CD14-positive monocyte (primary cell): ENCODE measurements around the gene UGGT1. TPM values are rescaled to one million over a fixed set of nuclear protein-coding genes. Genes with fewer than 3 reads are reported as not detected.

Experiments used
- DNase-seq, 3 donors: peaks; one replicate each; pipeline ENCODE4 v3.0.0-alpha.2; 2011 to 2022
- H2AFZ ChIP-seq: 2 replicates; pipeline ENCODE4 v1.6.0; 2012; ENCODE audit warnings: mild to moderate bottlenecking, low read depth, low read length, inconsistent platforms; ENCODE audit not compliant: insufficient read depth, poor library complexity, severe bottlenecking
- H3K27ac ChIP-seq, 2 donors: 1 replicate in 1 of 2; 2 replicates in 1 of 2; pipeline ENCODE4 v1.5.1; 2012 to 2013; ENCODE audit warnings: low read length in 2 of 2, control low read depth in 1 of 2, inconsistent platforms in 1 of 2, low read depth in 1 of 2, mild to moderate bottlenecking in 1 of 2
- H3K27me3 ChIP-seq, 2 donors: one replicate each; pipeline versions ENCODE4 v1.6.0 to v1.6.1; 2011 to 2013; ENCODE audit warnings: low read length in 2 of 2; ENCODE audit not compliant: control insufficient read depth in 2 of 2, insufficient read depth in 2 of 2
- H3K36me3 ChIP-seq, 2 donors: replicated peaks in 1 of 2; 1 replicate in 1 of 2; 2 replicates in 1 of 2; pipeline versions ENCODE4 v1.5.1 to v1.6.1; 2012 to 2013; ENCODE audit warnings: low read length in 2 of 2, control low read depth in 1 of 2, inconsistent platforms in 1 of 2, mild to moderate bottlenecking in 1 of 2; ENCODE audit not compliant: insufficient read depth in 2 of 2, control insufficient read depth in 1 of 2
- H3K4me1 ChIP-seq, 2 donors: 1 replicate in 1 of 2; 2 replicates in 1 of 2; pipeline versions ENCODE4 v1.5.1 to v1.6.1; 2012 to 2013; ENCODE audit warnings: low read length in 2 of 2, control low read depth in 1 of 2, inconsistent platforms in 1 of 2, mild to moderate bottlenecking in 1 of 2, moderate library complexity in 1 of 2; ENCODE audit not compliant: insufficient read depth in 2 of 2, control insufficient read depth in 1 of 2
- H3K4me2 ChIP-seq: replicated peaks from 2 replicates; pipeline ENCODE3; 2012; ENCODE audit warnings: low read length, moderate library complexity, mild to moderate bottlenecking; ENCODE audit not compliant: poor library complexity, severe bottlenecking; ENCODE audit errors: extremely low read depth
- H3K4me3 ChIP-seq, 3 experiments: fragments of 200-600 bp in 1 of 3; sonication (generic) in 1 of 3; replicated peaks in 1 of 3; 1 replicate in 2 of 3; 2 replicates in 1 of 3; pipeline ENCODE4 v1.5.1; 2011 to 2013; ENCODE audit warnings: low read length in 3 of 3, mild to moderate bottlenecking in 3 of 3, control low read depth in 2 of 3, low read depth in 2 of 3, inconsistent platforms in 1 of 3, moderate library complexity in 1 of 3
- H3K79me2 ChIP-seq: 2 replicates; pipeline ENCODE4 v1.6.0; 2012; ENCODE audit warnings: mild to moderate bottlenecking, control low read depth, inconsistent platforms, low read length, moderate library complexity; ENCODE audit not compliant: insufficient read depth
- H3K9ac ChIP-seq: 2 replicates; pipeline ENCODE4 v1.6.0; 2017; ENCODE audit warnings: low read length, mild to moderate bottlenecking; ENCODE audit not compliant: insufficient read depth, poor library complexity, severe bottlenecking
- H3K9me3 ChIP-seq, 2 donors: replicated peaks in 1 of 2; 1 replicate in 1 of 2; 2 replicates in 1 of 2; pipeline versions ENCODE4 v1.5.1 to v1.6.1; 2012 to 2013; ENCODE audit warnings: low read length in 2 of 2, control low read depth in 1 of 2; ENCODE audit not compliant: control insufficient read depth in 1 of 2, insufficient read depth in 1 of 2
- H4K20me1 ChIP-seq: 2 replicates; pipeline ENCODE4 v1.6.0; 2012; ENCODE audit warnings: mild to moderate bottlenecking, low read length, control low read depth, moderate library complexity; ENCODE audit not compliant: insufficient read depth
- H3K27ac Mint-ChIP-seq, 7 donors: one replicate each; pipeline ENCODE4 v1.8.0; 2020; ENCODE audit warnings: mild to moderate bottlenecking in 7 of 7, mixed read lengths in 7 of 7, moderate library complexity in 6 of 7, inconsistent platforms in 2 of 7
- H3K27me3 Mint-ChIP-seq, 3 donors: one replicate each; pipeline ENCODE4 v1.8.0; 2021 to 2022; ENCODE audit warnings: low read depth in 3 of 3, mild to moderate bottlenecking in 3 of 3, mixed read lengths in 3 of 3, moderate library complexity in 3 of 3, inconsistent platforms in 1 of 3
- H3K36me3 Mint-ChIP-seq, 2 donors: one replicate each; pipeline ENCODE4 v1.8.0; 2020; ENCODE audit warnings: mixed read lengths in 2 of 2, inconsistent platforms in 1 of 2, mild to moderate bottlenecking in 1 of 2
- H3K4me1 Mint-ChIP-seq: one replicate; pipeline ENCODE4 v1.8.0; 2020; ENCODE audit warnings: mild to moderate bottlenecking, mixed read lengths
- H3K4me3 Mint-ChIP-seq, 2 donors: one replicate each; pipeline ENCODE4 v1.8.0; 2020; ENCODE audit warnings: mild to moderate bottlenecking in 2 of 2, mixed read lengths in 2 of 2, moderate library complexity in 1 of 2
- H3K9me3 Mint-ChIP-seq, 7 donors: one replicate each; pipeline ENCODE4 v1.8.0; 2020 to 2022; ENCODE audit warnings: mixed read lengths in 7 of 7, mild to moderate bottlenecking in 6 of 7, moderate library complexity in 6 of 7, inconsistent platforms in 2 of 7
- WGBS: methylation state at CpG from one replicate; pipeline ENCODE4 v1.1.5; 2013; ENCODE audit warnings: missing lambda C conversion rate; ENCODE audit not compliant: insufficient coverage; 5-methylcytosine and 5-hydroxymethylcytosine counted together
- intact Hi-C, 2 donors: fragments of 100-400 bp; cut with micrococcal nuclease; formaldehyde crosslinking; loops; one replicate each; pipeline versions ENCODE4 v1.15.0 to v1.15.1; 2023
- polyA plus RNA-seq, 3 donors: library from polyadenylated mRNA; depleted of rRNA in 1 of 3; unstranded in 2 of 3; stranded (reverse) in 1 of 3; fragments of 300-500 nt in 2 of 3; fragments of >200 nt in 1 of 3; fragmentation: Illumina TruSeq in 2 of 3; gene quantifications; 1 replicate in 2 of 3; 2 replicates in 1 of 3; pipeline ENCODE4 v1.2.3, GENCODE V29; 2012 to 2021
- TF ChIP-seq, protein P1 (sequence below): fragments of 200-600 bp; IDR thresholded peaks from one replicate; pipeline ENCODE4 v1.8.0; 2022; ENCODE audit warnings: antibody characterized with exemption, mild to moderate bottlenecking

The UGGT1 gene
- polyA plus RNA-seq, 3 donors = 8.7 to 15.8 (median 13.8) TPM

- H3K27me3 ChIP-seq = no peaks in the 10 kb centered on the region
- peaks cover 75 to 98% of the 10 kb centered on the region in 2 donors for H3K36me3 ChIP-seq
- Mint-ChIP-seq H3K27ac (peak overlapping the region in 3 of 7 donors; percentile 17 to 43 (median 28)), H3K4me3 (no peak overlapping the region), H3K36me3 (peaks cover 76 to 89% of the 10 kb centered on the region in 2 donors), H3K9me3 (no peaks in the 10 kb centered on the region), H3K4me1 (peaks cover 4% of the 10 kb centered on the region), H3K27me3 (no peaks in the 10 kb centered on the region)
- H4K20me1 ChIP-seq = no peaks in the 10 kb centered on the region
- H2AFZ ChIP-seq = no peak overlapping the region
- TF ChIP-seq, protein P1, sequence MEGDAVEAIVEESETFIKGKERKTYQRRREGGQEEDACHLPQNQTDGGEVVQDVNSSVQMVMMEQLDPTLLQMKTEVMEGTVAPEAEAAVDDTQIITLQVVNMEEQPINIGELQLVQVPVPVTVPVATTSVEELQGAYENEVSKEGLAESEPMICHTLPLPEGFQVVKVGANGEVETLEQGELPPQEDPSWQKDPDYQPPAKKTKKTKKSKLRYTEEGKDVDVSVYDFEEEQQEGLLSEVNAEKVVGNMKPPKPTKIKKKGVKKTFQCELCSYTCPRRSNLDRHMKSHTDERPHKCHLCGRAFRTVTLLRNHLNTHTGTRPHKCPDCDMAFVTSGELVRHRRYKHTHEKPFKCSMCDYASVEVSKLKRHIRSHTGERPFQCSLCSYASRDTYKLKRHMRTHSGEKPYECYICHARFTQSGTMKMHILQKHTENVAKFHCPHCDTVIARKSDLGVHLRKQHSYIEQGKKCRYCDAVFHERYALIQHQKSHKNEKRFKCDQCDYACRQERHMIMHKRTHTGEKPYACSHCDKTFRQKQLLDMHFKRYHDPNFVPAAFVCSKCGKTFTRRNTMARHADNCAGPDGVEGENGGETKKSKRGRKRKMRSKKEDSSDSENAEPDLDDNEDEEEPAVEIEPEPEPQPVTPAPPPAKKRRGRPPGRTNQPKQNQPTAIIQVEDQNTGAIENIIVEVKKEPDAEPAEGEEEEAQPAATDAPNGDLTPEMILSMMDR = no peak
- no peak overlapping the region for H3K27ac ChIP-seq
- H3K4me3 ChIP-seq = no peak overlapping the region
- no peak for DNase-seq
- no peaks in the 10 kb centered on the region for H3K9me3 ChIP-seq
- H3K79me2 ChIP-seq = no peaks in the 10 kb centered on the region
- no peak overlapping the region for H3K4me2 ChIP-seq
- intact Hi-C loops = no loop called here
- no peak overlapping the region for H3K9ac ChIP-seq
- H3K4me1 ChIP-seq = no peaks in the 10 kb centered on the region
- WGBS = 98% methylated on average over 6 of the region's 9 CpGs
Measured at GRCh38 chr2:128187032-128187654, 96.1 kb downstream of the UGGT1 start.

- 7% methylated on average over 2 of the region's 6 CpGs for WGBS
- H3K4me3 Mint-ChIP-seq = no peak overlapping the region
Measured at GRCh38 chr2:128195435-128195984, 104.5 kb downstream of the UGGT1 start.

More at GRCh38 chr2:128195435-128195984, 104.5 kb downstream of the UGGT1 start:
- H2AFZ ChIP-seq = no peak overlapping the region
- intact Hi-C loops = no loop called here
- no peaks in the 10 kb centered on the region for H3K9me3 ChIP-seq
- peak overlapping the region; percentile 14 to 84 (median 45) for H3K27ac Mint-ChIP-seq
- H3K27ac ChIP-seq = peak overlapping the region; percentile 25 to 55
- H3K27me3 ChIP-seq = no peaks in the 10 kb centered on the region
- H3K4me1 Mint-ChIP-seq = peaks cover 21% of the 10 kb centered on the region
- no peak overlapping the region for H3K4me3 ChIP-seq
- H3K27me3 Mint-ChIP-seq = peaks cover 0 to 5% (median 0%) of the 10 kb centered on the region in 3 donors
- H3K79me2 ChIP-seq = no peaks in the 10 kb centered on the region
- H3K36me3 Mint-ChIP-seq = peaks cover 31 to 36% of the 10 kb centered on the region in 2 donors
- no peaks in the 10 kb centered on the region for H4K20me1 ChIP-seq
- no peak overlapping the region for H3K9ac ChIP-seq
- no peaks in the 10 kb centered on the region for H3K9me3 Mint-ChIP-seq
- DNase-seq = peak in 1 of 3 donors; percentile 15
- peak overlapping the region; percentile 15 for H3K4me2 ChIP-seq
- H3K4me1 ChIP-seq = peaks cover 19 to 21% of the 10 kb centered on the region in 2 donors
- peaks cover 14 to 32% of the 10 kb centered on the region in 2 donors for H3K36me3 ChIP-seq
- TF ChIP-seq, protein P1 = no peak
